ENCODE measurements around the gene WDPCP.
"Not testable (repeated sequence)": the region's sequence is repeated elsewhere in the genome, so short reads cannot be mapped to it uniquely, and the experiment has no call there.

Gene WDPCP

GRCh38 chr2:63347361-63347760 is 240.9 kb downstream of the WDPCP start:
- no peak for DNase-seq (ENCODE audit: low spot score)

- DNase-seq (ENCODE audit: low spot score) = no peak
Measured at GRCh38 chr2:63346411-63346810, 241.9 kb downstream of the WDPCP start.

- no peak for DNase-seq (ENCODE audit: low spot score)
Measured at GRCh38 chr2:63345285-63345633, 243.0 kb downstream of the WDPCP start.

- DNase-seq (ENCODE audit: low spot score) = no peak
Measured at GRCh38 chr2:63344575-63345284, 243.5 kb downstream of the WDPCP start.

GRCh38 chr2:63343397-63344109 is 244.7 kb downstream of the WDPCP start:
- no peak for DNase-seq (ENCODE audit: low spot score)

GRCh38 chr2:63340443-63340842 is 247.8 kb downstream of the WDPCP start:
- DNase-seq (ENCODE audit: low spot score) = no peak

- DNase-seq (ENCODE audit: low spot score) = no peak
Measured at GRCh38 chr2:63334910-63335309, 253.4 kb downstream of the WDPCP start.

GRCh38 chr2:63326473-63326872 is 261.8 kb downstream of the WDPCP start:
- DNase-seq (ENCODE audit: low spot score) = no peak

GRCh38 chr2:63323662-63324061 is 264.6 kb downstream of the WDPCP start:
- not testable (repeated sequence) for DNase-seq (ENCODE audit: low spot score)

- DNase-seq (ENCODE audit: low spot score) = not testable (repeated sequence)
Measured at GRCh38 chr2:63321973-63322372, 266.3 kb downstream of the WDPCP start.

- DNase-seq (ENCODE audit: low spot score) = no peak
Measured at GRCh38 chr2:63320669-63321068, 267.6 kb downstream of the WDPCP start.

- DNase-seq (ENCODE audit: low spot score) = no peak
Measured at GRCh38 chr2:63310614-63311013, 277.7 kb downstream of the WDPCP start.

- DNase-seq (ENCODE audit: low spot score) = no peak
Measured at GRCh38 chr2:63301481-63301880, 286.8 kb downstream of the WDPCP start.

- no peak for DNase-seq (ENCODE audit: low spot score)
Measured at GRCh38 chr2:63300835-63301234, 287.4 kb downstream of the WDPCP start.

- no peak for DNase-seq (ENCODE audit: low spot score)
Measured at GRCh38 chr2:63287956-63288355, 300.3 kb downstream of the WDPCP start.

- not testable (repeated sequence) for DNase-seq (ENCODE audit: low spot score)
Measured at GRCh38 chr2:63286520-63286919, 301.8 kb downstream of the WDPCP start.

- no peak for DNase-seq (ENCODE audit: low spot score)
Measured at GRCh38 chr2:63283273-63283672, 305.0 kb downstream of the WDPCP start.

- no peak for DNase-seq (ENCODE audit: low spot score)
Measured at GRCh38 chr2:63272560-63272959, 315.7 kb downstream of the WDPCP start.

GRCh38 chr2:63270717-63271116 is 317.6 kb downstream of the WDPCP start:
- no peak for DNase-seq (ENCODE audit: low spot score)

GRCh38 chr2:63268946-63269345 is 319.3 kb downstream of the WDPCP start:
- DNase-seq (ENCODE audit: low spot score) = no peak

- DNase-seq (ENCODE audit: low spot score) = no peak
Measured at GRCh38 chr2:63261137-63261621, 327.1 kb downstream of the WDPCP start.

GRCh38 chr2:63257473-63257872 is 330.8 kb downstream of the WDPCP start:
- no peak for DNase-seq (ENCODE audit: low spot score)

GRCh38 chr2:63249161-63249560 is 339.1 kb downstream of the WDPCP start:
- DNase-seq (ENCODE audit: low spot score) = no peak

GRCh38 chr2:63242747-63243146 is 345.5 kb downstream of the WDPCP start:
- DNase-seq (ENCODE audit: low spot score) = no peak
